ENCODE data around the gene DNAH11. TPM values are rescaled to one million over a fixed set of nuclear protein-coding genes. Genes with fewer than 3 reads are reported as not detected.

The DNAH11 gene
- total RNA-seq, 1 experiment from 2014 or later, result 0.15 TPM

DNA sequence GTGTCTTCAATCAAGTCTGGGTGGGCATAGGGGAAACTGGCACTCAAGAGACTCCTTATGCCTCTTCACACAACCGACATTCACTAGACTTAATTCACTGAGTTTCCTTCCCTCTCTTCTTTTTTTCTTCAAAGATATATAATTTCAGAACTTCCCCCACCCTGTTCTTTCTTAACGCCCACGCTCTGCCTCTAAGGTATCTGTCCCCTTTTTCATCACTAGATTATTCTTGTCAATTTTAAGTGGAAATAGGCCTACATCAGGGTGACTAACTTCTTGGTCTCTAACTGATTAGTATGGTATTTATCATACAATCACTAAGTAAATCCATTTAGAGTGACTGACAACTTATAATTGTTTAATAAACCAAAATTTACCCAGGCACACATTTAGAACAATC lies 276.2 kb downstream of the DNAH11 start:
- BruUV-seq (replicated peaks), result no TSS peak
- Histone ChIP-seq H3K4me3 (ENCODE audit: low read depth in 2 of 2, low read length in 2 of 2) (no peak overlapping the region), H3K9me3 (ENCODE audit: control insufficient read depth, insufficient read depth, low read depth, low read length) (no peaks in the 10 kb centered on the region), H3K27me3 (ENCODE audit: control insufficient read depth, insufficient read depth, low read length) (no peaks in the 10 kb centered on the region), H3K27ac (ENCODE audit: low read length) (no peak overlapping the region), H3K36me3 (ENCODE audit: control insufficient read depth, insufficient read depth, low read length) (no peaks in the 10 kb centered on the region), H3K4me1 (ENCODE audit: control insufficient read depth, insufficient read depth, low read length) (no peaks in the 10 kb centered on the region)
- POLR2A ChIA-PET, result no interaction called here
- intact Hi-C loops (cut with micrococcal nuclease; ENCODE audit: unreplicated experiment) (no loop called here), in situ Hi-C loops (cut with HindIII; ENCODE audit: low pct_unique_long_range_greater_than_20kb, low sequenced_read_pairs) (no loop called here)
- no peak for TF ChIP-seq POLR2AphosphoS5 (IDR thresholded peaks at IDR 0.05; ENCODE audit: low read depth, low read length)
- TF ChIP-seq, protein P1, sequence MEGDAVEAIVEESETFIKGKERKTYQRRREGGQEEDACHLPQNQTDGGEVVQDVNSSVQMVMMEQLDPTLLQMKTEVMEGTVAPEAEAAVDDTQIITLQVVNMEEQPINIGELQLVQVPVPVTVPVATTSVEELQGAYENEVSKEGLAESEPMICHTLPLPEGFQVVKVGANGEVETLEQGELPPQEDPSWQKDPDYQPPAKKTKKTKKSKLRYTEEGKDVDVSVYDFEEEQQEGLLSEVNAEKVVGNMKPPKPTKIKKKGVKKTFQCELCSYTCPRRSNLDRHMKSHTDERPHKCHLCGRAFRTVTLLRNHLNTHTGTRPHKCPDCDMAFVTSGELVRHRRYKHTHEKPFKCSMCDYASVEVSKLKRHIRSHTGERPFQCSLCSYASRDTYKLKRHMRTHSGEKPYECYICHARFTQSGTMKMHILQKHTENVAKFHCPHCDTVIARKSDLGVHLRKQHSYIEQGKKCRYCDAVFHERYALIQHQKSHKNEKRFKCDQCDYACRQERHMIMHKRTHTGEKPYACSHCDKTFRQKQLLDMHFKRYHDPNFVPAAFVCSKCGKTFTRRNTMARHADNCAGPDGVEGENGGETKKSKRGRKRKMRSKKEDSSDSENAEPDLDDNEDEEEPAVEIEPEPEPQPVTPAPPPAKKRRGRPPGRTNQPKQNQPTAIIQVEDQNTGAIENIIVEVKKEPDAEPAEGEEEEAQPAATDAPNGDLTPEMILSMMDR (IDR thresholded peaks at IDR 0.05), result no peak
- no peak for TF ChIP-seq REST (IDR thresholded peaks at IDR 0.05; ENCODE audit: insufficient read depth in 1 of 2, low read depth in 2 of 2, low read length in 1 of 2)
- no peak for TF ChIP-seq SIN3A (IDR thresholded peaks at IDR 0.05; ENCODE audit: borderline replicate concordance, insufficient read depth, low read depth, low read length)
- TF ChIP-seq TCF7L2 (IDR thresholded peaks at IDR 0.05; ENCODE audit: low read depth, low read length), result no peak
- ATAC-seq (no peak), DNase-seq (ENCODE audit: low read depth, low spot score) (no peak)
- CTCF ChIA-PET, result no interaction called here

DNA sequence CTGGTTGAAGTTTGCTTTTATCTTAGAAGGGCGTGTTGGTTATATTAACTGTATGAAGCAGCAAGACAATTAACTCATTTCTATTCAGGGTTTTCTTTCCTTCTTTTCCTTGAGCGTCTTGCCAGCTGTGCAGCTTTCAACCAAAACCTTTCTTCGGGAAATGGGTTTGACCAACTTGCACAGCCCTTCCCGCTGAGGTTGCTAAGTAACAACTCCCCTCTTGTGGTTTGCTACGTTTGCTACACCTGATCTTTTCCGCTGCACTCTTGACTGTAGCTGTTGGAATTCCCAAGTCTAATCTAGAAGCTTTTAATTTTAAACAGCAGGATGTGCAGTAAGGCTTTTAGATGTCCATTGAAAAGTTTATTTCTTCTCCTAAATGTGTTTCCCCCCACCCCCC lies 286.0 kb downstream of the DNAH11 start:
- no peaks in the 10 kb centered on the region for H3K4me1 ChIP-seq (ENCODE audit: control insufficient read depth, insufficient read depth, low read length)
- BruUV-seq (replicated peaks), result no TSS peak
- DNase-seq (ENCODE audit: low read depth, low spot score) (no peak), ATAC-seq (no peak)
- H3K27me3 ChIP-seq (ENCODE audit: control insufficient read depth, insufficient read depth, low read length), result peaks cover 10% of the 10 kb centered on the region
- no peak overlapping the region for H3K27ac ChIP-seq (ENCODE audit: low read length)
- H3K9me3 ChIP-seq (ENCODE audit: control insufficient read depth, insufficient read depth, low read depth, low read length), result no peaks in the 10 kb centered on the region
- intact Hi-C loops (cut with micrococcal nuclease; ENCODE audit: unreplicated experiment), result no loop called here
- TF ChIP-seq, protein P1 (IDR thresholded peaks at IDR 0.05), result 0 out of 2 replicates have a peak, but pooled peaks have one; percentile 6
- TF ChIP-seq TCF7L2 (IDR thresholded peaks at IDR 0.05; ENCODE audit: low read depth, low read length) (no peak), SIN3A (IDR thresholded peaks at IDR 0.05; ENCODE audit: borderline replicate concordance, insufficient read depth, low read depth, low read length) (no peak)
- H3K36me3 ChIP-seq (ENCODE audit: control insufficient read depth, insufficient read depth, low read length), result no peaks in the 10 kb centered on the region
- POLR2A ChIA-PET, result no interaction called here
- no peak overlapping the region for H3K4me3 ChIP-seq (ENCODE audit: low read depth in 2 of 2, low read length in 2 of 2)
- in situ Hi-C loops (cut with HindIII; ENCODE audit: low pct_unique_long_range_greater_than_20kb, low sequenced_read_pairs), result no loop called here
- CTCF ChIA-PET, result no interaction called here

All from Panc1 (cell line).